GM19351 (cell line): Measurements from ENCODE around the gene RPL9.
"Not testable (repeated sequence)": the region's sequence is repeated elsewhere in the genome, so short reads cannot be mapped to it uniquely, and the experiment has no call there.

Experiments used
- ATAC-seq: cut with Tn5 transposase; IDR thresholded peaks from one replicate; pipeline ENCODE4 v1.9.1; 2021; ENCODE audit warnings: mild to moderate bottlenecking, moderate library complexity; ENCODE audit not compliant: unreplicated experiment

The RPL9 gene

DNA sequence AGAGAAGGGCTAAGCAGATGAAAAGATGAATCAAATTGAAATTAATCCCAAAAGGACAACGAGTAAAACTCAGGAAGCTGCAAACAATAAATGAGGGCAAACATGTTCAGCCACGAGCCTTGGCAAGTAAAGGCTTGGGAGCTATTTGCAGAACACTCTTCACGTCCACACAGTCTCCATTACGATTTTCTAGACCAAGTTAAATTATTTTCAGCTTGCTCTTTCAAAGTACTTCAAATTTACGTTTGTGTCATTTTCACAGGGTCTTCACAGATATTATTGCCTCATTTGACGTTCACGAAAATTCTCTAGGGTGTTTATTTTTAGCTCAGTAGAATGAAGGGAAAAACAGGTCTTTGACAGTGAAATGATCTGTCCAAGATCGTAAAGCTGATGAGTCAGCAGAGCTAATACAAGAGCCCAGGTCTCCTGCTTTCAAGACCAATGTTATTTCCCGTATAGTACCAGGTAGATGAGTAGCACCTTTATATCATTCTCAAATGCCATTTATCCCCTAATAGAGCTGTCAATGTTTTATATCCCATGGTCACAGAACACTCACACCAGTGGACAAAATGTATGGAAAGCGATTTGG, 31.1 kb downstream of the RPL9 start:
- no peak for ATAC-seq

DNA sequence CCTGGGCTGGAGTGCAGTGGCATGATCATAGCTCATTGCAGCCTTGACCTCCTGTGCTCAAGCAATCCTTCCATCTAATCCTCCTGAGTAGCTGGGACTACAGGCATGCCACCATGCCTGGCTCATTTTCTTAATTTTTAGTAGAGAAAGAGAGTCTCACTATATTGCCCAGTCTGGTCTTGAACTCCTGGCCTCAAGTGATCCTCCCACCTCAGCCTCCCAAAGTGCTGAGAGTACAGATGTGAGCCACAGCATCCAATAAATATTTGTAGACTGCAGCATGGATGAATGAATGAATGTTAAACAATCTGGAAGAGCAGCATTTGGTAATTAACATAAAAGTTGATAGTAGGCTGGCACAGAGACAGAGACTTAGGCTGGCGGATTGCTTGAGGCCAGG, 32.0 kb downstream of the RPL9 start:
- no peak for ATAC-seq

DNA sequence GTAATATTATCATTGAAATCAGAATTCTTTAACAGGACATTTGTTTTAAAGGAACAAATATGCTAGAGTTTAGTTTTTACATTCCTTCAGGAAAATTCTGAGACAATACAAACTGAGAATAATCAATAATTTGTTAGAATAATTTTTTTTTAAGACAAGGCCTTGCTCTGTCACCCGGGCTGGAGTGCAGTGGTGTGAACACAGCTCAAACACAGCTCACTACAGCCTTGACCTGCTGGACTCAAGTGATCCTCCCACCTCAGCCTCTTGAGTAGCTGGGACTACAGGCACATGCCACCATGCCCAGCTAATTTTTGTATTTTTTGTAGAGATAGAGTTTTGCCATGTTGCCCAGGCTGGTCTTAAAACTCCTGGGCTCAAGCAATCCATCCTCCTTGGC, 33.4 kb downstream of the RPL9 start:
- not testable (repeated sequence) for ATAC-seq

DNA sequence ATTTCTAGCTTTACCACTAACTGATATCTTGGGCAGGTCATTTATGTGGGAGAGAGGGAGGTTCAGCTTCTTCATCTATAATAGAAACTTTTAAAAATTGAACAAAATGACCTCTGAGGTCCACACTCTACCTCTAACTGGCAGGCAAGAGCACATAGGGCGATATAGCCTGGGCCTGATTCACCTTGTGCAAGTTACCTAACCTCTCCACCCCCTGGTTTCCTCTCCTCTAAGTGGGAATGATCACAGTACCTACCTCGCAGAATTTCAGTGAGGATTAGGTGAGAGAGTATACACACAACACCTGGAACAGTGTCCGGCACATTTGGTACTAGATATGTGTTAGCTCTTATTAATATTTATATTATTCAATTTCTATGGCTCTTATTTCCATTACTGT, 36.5 kb downstream of the RPL9 start:
- ATAC-seq, result no peak

DNA sequence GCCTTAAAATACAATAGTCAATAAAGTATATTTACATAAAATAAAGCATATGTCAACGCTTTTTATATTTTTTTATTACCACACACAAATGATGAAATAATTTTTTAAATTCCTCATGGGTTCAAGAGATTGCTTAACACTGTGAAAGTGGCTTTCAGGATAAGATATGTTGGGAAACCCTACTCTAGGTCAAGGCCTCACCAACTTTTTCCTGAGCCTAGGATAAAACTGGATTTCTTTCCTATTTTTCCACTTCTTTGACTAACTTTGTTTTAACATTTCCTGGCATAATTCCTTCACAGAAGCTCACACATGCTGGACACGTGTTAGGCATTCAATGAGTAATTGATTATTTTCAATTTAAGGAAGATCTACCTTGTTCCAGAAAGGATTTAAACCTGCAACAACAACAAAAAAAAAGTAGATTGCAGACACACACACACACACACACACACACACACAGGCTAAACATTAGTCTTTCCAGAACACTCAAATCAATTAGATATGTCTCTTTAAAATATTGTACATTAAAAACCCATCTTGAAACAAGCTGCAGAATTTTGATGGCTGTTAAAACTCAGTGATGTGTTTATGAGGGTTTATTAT, 42.9 kb downstream of the RPL9 start:
- no peak for ATAC-seq

DNA sequence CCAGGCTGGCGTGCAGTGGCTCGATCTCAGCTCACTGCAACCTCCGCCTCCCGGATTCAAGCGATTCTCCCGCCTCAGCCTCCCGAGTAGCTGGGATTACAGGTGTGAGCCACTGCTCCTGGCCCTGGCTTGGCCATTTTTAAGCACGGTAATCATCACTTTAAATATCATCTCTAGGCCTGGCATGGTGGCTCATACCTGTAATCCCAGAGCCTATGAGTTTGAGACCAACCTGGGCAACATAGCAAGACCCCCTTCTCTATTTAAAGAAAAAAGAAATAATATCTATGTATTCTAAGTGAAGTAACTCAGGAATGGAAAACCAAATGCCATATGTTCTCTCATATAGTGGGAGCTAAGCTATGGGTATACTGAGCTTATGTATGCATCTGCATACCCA, 47.2 kb downstream of the RPL9 start:
- ATAC-seq, result not testable (repeated sequence)

DNA sequence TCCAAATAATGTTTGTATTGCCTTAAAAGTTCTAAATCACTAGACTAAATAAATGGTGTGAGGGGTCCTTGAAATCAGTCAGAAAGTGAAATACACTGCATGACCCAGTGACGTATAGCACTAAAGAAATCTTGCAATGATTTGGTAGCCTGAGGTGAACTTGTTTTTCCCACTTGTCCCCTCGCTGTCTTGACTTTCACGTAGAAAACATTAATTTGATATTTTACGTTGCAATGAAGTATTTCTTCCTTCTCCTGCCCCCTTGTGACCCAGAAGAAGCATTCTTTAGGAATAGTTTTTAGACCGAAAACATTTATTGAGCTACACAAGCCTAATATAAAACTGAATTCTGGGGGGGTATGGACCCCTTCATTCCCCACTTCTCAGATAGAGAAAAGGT, 48.3 kb downstream of the RPL9 start:
- ATAC-seq, result no peak

DNA sequence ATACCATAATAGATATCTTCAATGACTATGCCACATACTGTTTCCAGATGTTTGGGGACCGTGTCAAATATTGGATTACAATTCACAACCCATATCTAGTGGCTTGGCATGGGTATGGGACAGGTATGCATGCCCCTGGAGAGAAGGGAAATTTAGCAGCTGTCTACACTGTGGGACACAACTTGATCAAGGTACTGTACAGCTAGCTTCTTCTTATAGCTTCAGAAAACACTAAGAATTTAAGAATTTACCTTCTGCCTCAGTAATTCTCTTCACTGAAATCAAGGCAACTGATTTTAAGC, 51.2 kb downstream of the RPL9 start:
- no peak for ATAC-seq

DNA sequence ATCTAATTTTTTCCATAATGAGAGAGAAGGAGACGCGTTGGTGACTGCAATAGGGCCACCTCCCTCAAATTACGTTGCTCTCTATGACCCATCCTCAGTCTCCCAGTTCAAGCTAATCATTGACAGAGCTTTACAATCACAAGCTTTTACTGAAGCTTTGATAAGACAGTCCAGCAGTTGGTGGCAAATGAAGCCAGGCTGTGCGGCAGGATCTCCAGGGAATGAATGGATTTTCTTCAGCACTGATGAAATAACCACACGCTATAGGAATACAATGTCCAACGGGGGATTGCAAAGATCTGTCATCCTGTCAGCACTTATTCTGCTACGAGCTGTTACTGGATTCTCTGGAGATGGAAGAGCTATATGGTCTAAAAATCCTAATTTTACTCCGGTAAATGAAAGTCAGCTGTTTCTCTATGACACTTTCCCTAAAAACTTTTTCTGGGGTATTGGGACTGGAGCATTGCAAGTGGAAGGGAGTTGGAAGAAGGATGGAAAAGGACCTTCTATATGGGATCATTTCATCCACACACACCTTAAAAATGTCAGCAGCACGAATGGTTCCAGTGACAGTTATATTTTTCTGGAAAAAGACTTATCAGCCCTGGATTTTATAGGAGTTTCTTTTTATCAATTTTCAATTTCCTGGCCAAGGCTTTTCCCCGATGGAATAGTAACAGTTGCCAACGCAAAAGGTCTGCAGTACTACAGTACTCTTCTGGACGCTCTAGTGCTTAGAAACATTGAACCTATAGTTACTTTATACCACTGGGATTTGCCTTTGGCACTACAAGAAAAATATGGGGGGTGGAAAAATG, 51.7 kb downstream of the RPL9 start, which contains the start of gene KLB:
Gene KLB, plus strand, starts transcription at position 168 of the 821 bp plus-strand sequence. Its CDS starts 20 bp downstream, at position 188.
- ATAC-seq, result no peak
